ENCODE measurements around the gene G6PC2. TPM values are rescaled to one million over a fixed set of nuclear protein-coding genes. Genes with fewer than 3 reads are reported as not detected.

The G6PC2 gene
- total RNA-seq, 1 donor from 2014 or later: 2.8 TPM

DNA sequence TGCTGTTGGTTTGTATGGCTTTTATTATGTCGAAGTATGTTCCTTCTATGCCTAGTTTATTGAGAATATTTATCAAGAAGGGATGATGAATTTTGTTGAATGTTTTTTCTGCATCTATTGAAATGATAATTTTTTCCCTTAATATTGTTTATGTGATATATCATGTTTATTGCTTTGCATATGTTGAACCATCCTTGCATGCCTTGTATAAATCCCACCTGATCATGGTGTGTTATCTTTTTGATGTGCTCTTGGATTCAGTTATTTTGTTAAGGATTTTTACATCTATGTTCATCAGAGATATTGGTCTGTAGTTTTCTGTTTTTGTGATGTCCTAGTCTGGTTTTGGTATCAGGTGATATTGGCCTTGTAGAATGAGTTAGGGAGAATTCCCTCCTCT, 50.8 kb downstream of the G6PC2 start:
- Mint-ChIP-seq H3K27me3 (no peaks in the 10 kb centered on the region), H3K4me1 (ENCODE audit: unreplicated experiment) (no peaks in the 10 kb centered on the region), H3K27ac (no peak overlapping the region), H3K36me3 (no peaks in the 10 kb centered on the region), H3K9me3 (peaks cover 15% of the 10 kb centered on the region), H3K4me3 (no peak overlapping the region)
- DNase-seq (ENCODE audit: extremely low spot score, unreplicated experiment): no peak
- TF ChIP-seq, protein P1, sequence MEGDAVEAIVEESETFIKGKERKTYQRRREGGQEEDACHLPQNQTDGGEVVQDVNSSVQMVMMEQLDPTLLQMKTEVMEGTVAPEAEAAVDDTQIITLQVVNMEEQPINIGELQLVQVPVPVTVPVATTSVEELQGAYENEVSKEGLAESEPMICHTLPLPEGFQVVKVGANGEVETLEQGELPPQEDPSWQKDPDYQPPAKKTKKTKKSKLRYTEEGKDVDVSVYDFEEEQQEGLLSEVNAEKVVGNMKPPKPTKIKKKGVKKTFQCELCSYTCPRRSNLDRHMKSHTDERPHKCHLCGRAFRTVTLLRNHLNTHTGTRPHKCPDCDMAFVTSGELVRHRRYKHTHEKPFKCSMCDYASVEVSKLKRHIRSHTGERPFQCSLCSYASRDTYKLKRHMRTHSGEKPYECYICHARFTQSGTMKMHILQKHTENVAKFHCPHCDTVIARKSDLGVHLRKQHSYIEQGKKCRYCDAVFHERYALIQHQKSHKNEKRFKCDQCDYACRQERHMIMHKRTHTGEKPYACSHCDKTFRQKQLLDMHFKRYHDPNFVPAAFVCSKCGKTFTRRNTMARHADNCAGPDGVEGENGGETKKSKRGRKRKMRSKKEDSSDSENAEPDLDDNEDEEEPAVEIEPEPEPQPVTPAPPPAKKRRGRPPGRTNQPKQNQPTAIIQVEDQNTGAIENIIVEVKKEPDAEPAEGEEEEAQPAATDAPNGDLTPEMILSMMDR (conservative IDR thresholded peaks at IDR 0.05): no peak

DNA sequence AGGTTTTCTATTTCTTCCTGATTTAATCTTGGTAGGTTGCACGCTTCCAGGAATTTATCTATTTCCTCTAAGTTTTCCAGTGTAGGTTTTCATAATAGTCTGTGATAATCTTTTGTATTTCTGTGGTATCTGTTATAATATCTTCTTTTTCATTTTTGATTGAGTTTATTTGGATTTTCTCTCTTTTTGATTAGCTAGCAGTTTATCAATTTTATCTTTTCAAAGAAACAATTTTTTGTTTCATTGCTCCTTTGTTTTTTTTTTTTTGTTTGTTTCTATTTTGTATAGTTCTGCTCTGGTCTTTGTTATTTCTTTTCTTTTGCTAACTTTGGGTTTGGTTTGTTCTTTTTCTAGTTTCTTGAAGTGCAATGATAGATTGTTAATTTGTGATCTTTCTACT, 51.3 kb downstream of the G6PC2 start:
- DNase-seq (ENCODE audit: extremely low spot score, unreplicated experiment): no peak
- H3K36me3 Mint-ChIP-seq: no peaks in the 10 kb centered on the region
- no peaks in the 10 kb centered on the region for H3K27me3 Mint-ChIP-seq
- H3K27ac Mint-ChIP-seq: no peak overlapping the region
- no peak overlapping the region for H3K4me3 Mint-ChIP-seq
- TF ChIP-seq, protein P1 (conservative IDR thresholded peaks at IDR 0.05): no peak
- H3K4me1 Mint-ChIP-seq (ENCODE audit: unreplicated experiment): no peaks in the 10 kb centered on the region
- H3K9me3 Mint-ChIP-seq: peaks cover 15% of the 10 kb centered on the region

DNA sequence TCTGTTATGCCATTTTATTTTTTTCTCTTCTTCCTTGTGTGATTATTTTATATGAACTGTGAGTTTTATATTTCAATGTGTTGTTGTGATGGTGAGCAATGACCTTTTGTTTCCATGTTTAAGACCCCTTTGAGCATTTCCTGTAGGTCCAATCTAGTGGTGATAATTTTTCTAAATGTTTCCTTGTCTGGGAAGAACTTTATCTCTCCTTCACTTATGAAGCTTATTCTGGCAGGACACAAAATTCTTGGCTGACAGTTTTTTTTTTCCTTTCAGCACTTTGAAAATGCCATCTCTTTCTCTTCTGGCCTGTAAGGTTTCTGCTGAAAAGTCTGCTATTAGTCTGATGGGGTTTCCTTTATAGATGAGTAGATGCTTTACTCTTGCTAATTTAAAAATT, 53.2 kb downstream of the G6PC2 start:
- no peaks in the 10 kb centered on the region for H3K4me1 Mint-ChIP-seq (ENCODE audit: unreplicated experiment)
- H3K4me3 Mint-ChIP-seq: no peak overlapping the region
- no peak overlapping the region for H3K27ac Mint-ChIP-seq
- H3K9me3 Mint-ChIP-seq: peaks cover 15% of the 10 kb centered on the region
- H3K36me3 Mint-ChIP-seq: no peaks in the 10 kb centered on the region
- no peak for DNase-seq (ENCODE audit: extremely low spot score, unreplicated experiment)
- H3K27me3 Mint-ChIP-seq: no peaks in the 10 kb centered on the region
- TF ChIP-seq, protein P1 (conservative IDR thresholded peaks at IDR 0.05): no peak

DNA sequence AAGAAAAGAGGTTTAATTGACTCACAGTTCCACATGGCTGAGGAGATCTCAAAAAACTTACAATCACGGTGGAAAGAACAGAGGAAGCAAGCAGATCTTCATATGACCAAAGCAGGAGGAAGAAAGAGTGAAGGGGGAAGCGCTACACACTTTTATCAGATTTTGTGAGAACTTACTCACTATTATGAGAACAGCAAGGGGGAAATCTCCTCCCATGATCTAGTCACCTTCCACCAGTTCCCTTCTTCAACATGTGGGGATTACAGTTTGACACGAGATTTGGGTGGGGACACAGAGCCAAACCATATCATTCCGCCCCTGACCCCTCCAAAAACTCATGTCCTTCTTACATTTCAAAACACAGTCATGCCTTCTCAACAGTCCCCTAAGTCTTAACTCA, 54.2 kb downstream of the G6PC2 start:
- no peak for DNase-seq (ENCODE audit: extremely low spot score, unreplicated experiment)
- Mint-ChIP-seq H3K9me3 (peaks cover 13% of the 10 kb centered on the region), H3K36me3 (no peaks in the 10 kb centered on the region)

DNA sequence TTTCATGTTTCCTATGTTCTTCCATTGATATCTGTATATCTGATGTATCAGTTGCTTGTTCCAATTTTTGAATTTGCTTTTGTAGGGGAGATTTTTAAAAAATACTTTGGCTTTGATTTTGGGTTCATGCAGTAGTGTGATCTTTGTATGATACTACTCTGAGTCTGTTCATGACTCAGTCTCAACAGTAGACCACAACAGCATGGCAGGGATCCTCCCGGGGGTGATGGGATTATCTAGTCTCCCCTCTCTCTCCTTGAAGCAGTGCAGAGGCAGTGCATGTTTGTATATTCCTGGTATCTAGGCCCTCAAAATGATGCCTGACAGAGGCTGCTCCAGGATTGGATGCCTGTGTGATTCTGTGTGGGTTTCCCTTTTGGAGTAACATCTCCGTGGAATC, 55.3 kb downstream of the G6PC2 start:
- Mint-ChIP-seq H3K9me3 (peaks cover 6% of the 10 kb centered on the region), H3K27me3 (no peaks in the 10 kb centered on the region), H3K4me3 (no peak overlapping the region), H3K4me1 (ENCODE audit: unreplicated experiment) (no peaks in the 10 kb centered on the region), H3K27ac (no peak overlapping the region), H3K36me3 (no peaks in the 10 kb centered on the region)
- no peak for DNase-seq (ENCODE audit: extremely low spot score, unreplicated experiment)
- TF ChIP-seq, protein P1 (conservative IDR thresholded peaks at IDR 0.05): no peak

More for the DNA sequence above, 54.2 kb downstream of the G6PC2 start:
- H3K4me3 Mint-ChIP-seq: no peak overlapping the region
- H3K4me1 Mint-ChIP-seq (ENCODE audit: unreplicated experiment): no peaks in the 10 kb centered on the region
- TF ChIP-seq, protein P1 (conservative IDR thresholded peaks at IDR 0.05): no peak
- no peaks in the 10 kb centered on the region for H3K27me3 Mint-ChIP-seq
- H3K27ac Mint-ChIP-seq: no peak overlapping the region

Other genes starting within 250 kb of the G6PC2 start
- 2.4 and 2.5 TPM in 2 replicates for gene NOSTRIN, start 98.7 kb upstream of the G6PC2 start, total RNA-seq (ENCODE audit: low replicate concordance)
- gene SPC25, start 10.9 kb upstream of the G6PC2 start, total RNA-seq (ENCODE audit: low replicate concordance): 8.2 and 25.2 TPM in 2 replicates
- gene ABCB11, start 130.0 kb downstream of the G6PC2 start, total RNA-seq (ENCODE audit: low replicate concordance): 0.24 TPM in 1 of 2 replicates, not detected in the other
- gene DHRS9, start 168.3 kb downstream of the G6PC2 start, total RNA-seq (ENCODE audit: low replicate concordance): 0.75 and 1.3 TPM in 2 replicates

Data from type B pancreatic cell (in vitro differentiated cells).